ENCODE data around the gene CALN1.

Gene CALN1

DNA sequence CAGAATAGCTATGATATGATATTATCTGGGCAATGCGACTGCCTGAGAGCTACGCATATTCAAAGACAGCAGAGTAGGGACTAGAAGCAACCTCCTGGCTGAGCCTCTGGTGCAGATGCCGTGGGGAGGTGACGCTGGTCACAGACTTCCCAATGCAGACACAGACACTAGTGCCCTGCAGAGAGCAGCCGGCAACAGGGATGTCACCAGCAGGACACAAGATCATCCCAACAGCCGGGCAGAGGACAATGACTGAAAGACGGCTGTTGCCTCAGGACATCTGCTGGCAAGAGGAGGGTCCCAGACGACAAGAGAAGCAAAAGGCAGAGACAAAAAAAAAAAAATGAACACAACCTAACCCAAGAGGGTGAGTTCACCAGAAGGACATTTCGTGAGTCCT is 104.6 kb downstream of the CALN1 start (continued):
- TF ChIP-seq, protein P1, sequence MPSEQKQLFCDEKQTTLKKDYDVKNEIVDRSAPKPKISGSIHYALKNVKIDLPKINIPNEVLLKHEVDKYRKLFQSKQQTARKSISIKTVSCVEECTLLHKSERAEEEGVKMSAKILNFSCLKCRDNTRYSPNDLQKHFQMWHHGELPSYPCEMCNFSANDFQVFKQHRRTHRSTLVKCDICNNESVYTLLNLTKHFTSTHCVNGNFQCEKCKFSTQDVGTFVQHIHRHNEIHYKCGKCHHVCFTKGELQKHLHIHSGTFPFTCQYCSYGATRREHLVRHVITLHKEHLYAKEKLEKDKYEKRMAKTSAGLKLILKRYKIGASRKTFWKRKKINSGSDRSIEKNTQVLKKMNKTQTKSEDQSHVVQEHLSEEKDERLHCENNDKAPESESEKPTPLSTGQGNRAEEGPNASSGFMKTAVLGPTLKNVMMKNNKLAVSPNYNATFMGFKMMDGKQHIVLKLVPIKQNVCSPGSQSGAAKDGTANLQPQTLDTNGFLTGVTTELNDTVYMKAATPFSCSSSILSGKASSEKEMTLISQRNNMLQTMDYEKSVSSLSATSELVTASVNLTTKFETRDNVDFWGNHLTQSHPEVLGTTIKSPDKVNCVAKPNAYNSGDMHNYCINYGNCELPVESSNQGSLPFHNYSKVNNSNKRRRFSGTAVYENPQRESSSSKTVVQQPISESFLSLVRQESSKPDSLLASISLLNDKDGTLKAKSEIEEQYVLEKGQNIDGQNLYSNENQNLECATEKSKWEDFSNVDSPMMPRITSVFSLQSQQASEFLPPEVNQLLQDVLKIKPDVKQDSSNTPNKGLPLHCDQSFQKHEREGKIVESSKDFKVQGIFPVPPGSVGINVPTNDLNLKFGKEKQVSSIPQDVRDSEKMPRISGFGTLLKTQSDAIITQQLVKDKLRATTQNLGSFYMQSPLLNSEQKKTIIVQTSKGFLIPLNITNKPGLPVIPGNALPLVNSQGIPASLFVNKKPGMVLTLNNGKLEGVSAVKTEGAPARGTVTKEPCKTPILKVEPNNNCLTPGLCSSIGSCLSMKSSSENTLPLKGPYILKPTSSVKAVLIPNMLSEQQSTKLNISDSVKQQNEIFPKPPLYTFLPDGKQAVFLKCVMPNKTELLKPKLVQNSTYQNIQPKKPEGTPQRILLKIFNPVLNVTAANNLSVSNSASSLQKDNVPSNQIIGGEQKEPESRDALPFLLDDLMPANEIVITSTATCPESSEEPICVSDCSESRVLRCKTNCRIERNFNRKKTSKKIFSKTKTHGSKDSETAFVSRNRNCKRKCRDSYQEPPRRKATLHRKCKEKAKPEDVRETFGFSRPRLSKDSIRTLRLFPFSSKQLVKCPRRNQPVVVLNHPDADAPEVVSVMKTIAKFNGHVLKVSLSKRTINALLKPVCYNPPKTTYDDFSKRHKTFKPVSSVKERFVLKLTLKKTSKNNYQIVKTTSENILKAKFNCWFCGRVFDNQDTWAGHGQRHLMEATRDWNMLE (tag by site-specific recombination; conservative IDR thresholded peaks at IDR 0.05; ENCODE audit: low read depth): no peak
- no peak for TF ChIP-seq ZNF202 (tag by site-specific recombination; IDR thresholded peaks at IDR 0.05; ENCODE audit: borderline replicate concordance)

GRCh38 chr7:72298912-72299311 is 113.2 kb downstream of the CALN1 start:
- ChIA-PET CTCF (no interaction called here), POLR2A (no interaction called here)
- no peak overlapping the region for H3K4me3 ChIP-seq (ENCODE audit: low read depth, low read length)
- no peaks in the 10 kb centered on the region for H3K36me3 ChIP-seq (ENCODE audit: control insufficient read depth in 2 of 2, insufficient read depth in 1 of 2, low read length in 2 of 2)
- no peaks in the 10 kb centered on the region for H3K9me3 ChIP-seq (ENCODE audit: control insufficient read depth, insufficient read depth, low read depth, low read length)
- no peak for TF ChIP-seq ZNF600 (tag by site-specific recombination; IDR thresholded peaks at IDR 0.05)
- TF ChIP-seq SETDB1 (IDR thresholded peaks at IDR 0.05; ENCODE audit: insufficient read length, low read length): no peak
- TF ChIP-seq ZNF777 (tag by site-specific recombination; IDR thresholded peaks at IDR 0.05; ENCODE audit: borderline replicate concordance): no peak
- TF ChIP-seq ZBTB20 (tag by site-specific recombination; IDR thresholded peaks at IDR 0.05): no peak
- TF ChIP-seq ZNF292 (tag by site-specific recombination; IDR thresholded peaks at IDR 0.05; ENCODE audit: borderline replicate concordance, low read depth): no peak
- no peak for TF ChIP-seq ZNF514 (tag by site-specific recombination; IDR thresholded peaks at IDR 0.05)
- no peak for TF ChIP-seq ZBTB21 (tag by site-specific recombination; IDR thresholded peaks at IDR 0.05)
- TF ChIP-seq ZNF335 (tag by site-specific recombination; conservative IDR thresholded peaks at IDR 0.05): no peak
- TF ChIP-seq ZEB2 (tag by site-specific recombination; IDR thresholded peaks at IDR 0.05): no peak
- TF ChIP-seq HOXD13 (CRISPR knock-in tag; IDR thresholded peaks at IDR 0.05; ENCODE audit: borderline replicate concordance): no peak
- TF ChIP-seq GLIS2 (tag by site-specific recombination; IDR thresholded peaks at IDR 0.05): no peak
- no peak for TF ChIP-seq ZSCAN30 (tag by site-specific recombination; IDR thresholded peaks at IDR 0.05)
- no peak for TF ChIP-seq ZNF391 (tag by site-specific recombination; IDR thresholded peaks at IDR 0.05; ENCODE audit: borderline replicate concordance, low read depth)
- no peak for TF ChIP-seq ZNF416 (tag by site-specific recombination; IDR thresholded peaks at IDR 0.05)
- TF ChIP-seq ZNF404 (tag by site-specific recombination; IDR thresholded peaks at IDR 0.05): no peak
- TF ChIP-seq, protein P2, sequence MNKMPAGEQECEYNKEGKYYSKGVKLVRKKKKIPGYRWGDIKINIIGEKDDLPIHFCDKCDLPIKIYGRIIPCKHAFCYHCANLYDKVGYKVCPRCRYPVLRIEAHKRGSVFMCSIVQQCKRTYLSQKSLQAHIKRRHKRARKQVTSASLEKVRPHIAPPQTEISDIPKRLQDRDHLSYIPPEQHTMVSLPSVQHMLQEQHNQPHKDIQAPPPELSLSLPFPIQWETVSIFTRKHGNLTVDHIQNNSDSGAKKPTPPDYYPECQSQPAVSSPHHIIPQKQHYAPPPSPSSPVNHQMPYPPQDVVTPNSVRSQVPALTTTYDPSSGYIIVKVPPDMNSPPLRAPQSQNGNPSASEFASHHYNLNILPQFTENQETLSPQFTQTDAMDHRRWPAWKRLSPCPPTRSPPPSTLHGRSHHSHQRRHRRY (tag by site-specific recombination; IDR thresholded peaks at IDR 0.05): no peak
- no peak for TF ChIP-seq ZNF473 (tag by site-specific recombination; IDR thresholded peaks at IDR 0.05)
- no peaks in the 10 kb centered on the region for H3K4me1 ChIP-seq (ENCODE audit: control insufficient read depth, insufficient read depth, low read length)
- no peak overlapping the region for H3K27ac ChIP-seq (ENCODE audit: extremely low read depth, low read depth, low read length)

DNA sequence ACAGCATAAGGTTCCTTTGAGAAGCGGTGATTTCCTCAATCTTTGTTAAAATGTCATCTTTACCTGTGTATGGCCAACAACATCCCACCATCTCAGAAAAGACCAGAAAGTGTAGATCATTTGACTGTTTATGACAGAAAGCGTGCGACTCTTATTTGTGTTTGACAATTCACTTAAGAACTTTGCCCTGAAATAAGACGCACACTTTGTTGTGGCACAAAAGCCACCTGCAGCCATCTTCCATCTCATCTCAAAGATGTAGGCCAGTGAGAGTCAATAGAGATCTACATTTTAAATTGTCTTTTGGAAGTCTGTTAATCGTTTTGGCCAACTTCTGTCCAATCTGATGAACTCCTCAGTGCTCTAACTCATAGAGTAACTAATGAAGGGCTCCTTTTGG is 114.0 kb downstream of the CALN1 start:
- no peak for TF ChIP-seq MEIS1 (CRISPR knock-in tag; IDR thresholded peaks at IDR 0.05; ENCODE audit: borderline replicate concordance)
- no peak for TF ChIP-seq PRDM1 (tag by site-specific recombination; IDR thresholded peaks at IDR 0.05)
- Histone ChIP-seq H3K4me1 (ENCODE audit: control insufficient read depth, insufficient read depth, low read length) (no peaks in the 10 kb centered on the region), H3K27ac (ENCODE audit: extremely low read depth, low read depth, low read length) (no peak overlapping the region), H3K9me3 (ENCODE audit: control insufficient read depth, insufficient read depth, low read depth, low read length) (no peaks in the 10 kb centered on the region), H3K4me3 (ENCODE audit: low read depth, low read length) (no peak overlapping the region), H3K36me3 (ENCODE audit: control insufficient read depth in 2 of 2, insufficient read depth in 1 of 2, low read length in 2 of 2) (no peaks in the 10 kb centered on the region)
- ChIA-PET POLR2A (no interaction called here), CTCF (no interaction called here)
